DOHH2 (cell line): ENCODE results near the gene TMEM107.
A peak's percentile ranks its signal among the peaks of the same experiment; 100 is the strongest.

Source experiments
- H3F3A ChIP-seq: fragments of 200-600 bp; sonication (generic), shearing (Covaris generic); 2 replicates; pipeline ENCODE4 v1.6.0; 2016; ENCODE audit warnings: antibody characterized with exemption, mild to moderate bottlenecking; ENCODE audit not compliant: control insufficient read depth, insufficient read depth
- H3K27ac ChIP-seq: fragments of 200-600 bp; sonication (generic); 2 replicates; pipeline ENCODE4 v1.5.1; 2014; ENCODE audit warnings: low read depth, mild to moderate bottlenecking, low read length, moderate library complexity
- H3K27me3 ChIP-seq: fragments of 200-600 bp; sonication (generic); 2 replicates; pipeline ENCODE4 v1.6.1; 2014; ENCODE audit warnings: mild to moderate bottlenecking, low read length, mixed read lengths; ENCODE audit not compliant: control insufficient read depth
- H3K36me3 ChIP-seq: fragments of 200-600 bp; sonication (generic); 2 replicates; pipeline ENCODE4 v1.6.1; 2014; ENCODE audit warnings: mild to moderate bottlenecking, low read length, moderate library complexity, mixed read lengths; ENCODE audit not compliant: control insufficient read depth
- H3K4me1 ChIP-seq: fragments of 200-600 bp; sonication (generic); 2 replicates; pipeline ENCODE4 v1.6.1; 2014; ENCODE audit warnings: mild to moderate bottlenecking, low read length, mixed read lengths; ENCODE audit not compliant: control insufficient read depth
- H3K4me2 ChIP-seq: fragments of 200-600 bp; sonication (generic); 2 replicates; pipeline ENCODE4 v1.6.0; 2014; ENCODE audit warnings: mild to moderate bottlenecking, low read length, moderate library complexity
- H3K4me3 ChIP-seq: fragments of 200-600 bp; sonication (generic); 2 replicates; pipeline ENCODE4 v1.5.1; 2014; ENCODE audit warnings: mild to moderate bottlenecking, low read length, mixed read lengths
- H3K79me2 ChIP-seq: fragments of 200-600 bp; sonication (generic); 2 replicates; pipeline ENCODE4 v1.6.1; 2014; ENCODE audit warnings: mild to moderate bottlenecking, low read length, mixed read lengths; ENCODE audit not compliant: control insufficient read depth
- H3K9me2 ChIP-seq: fragments of 200-600 bp; sonication (generic); replicated peaks from 2 replicates; pipeline ENCODE4 v1.6.1; 2014; ENCODE audit warnings: mild to moderate bottlenecking, low read length, mixed read lengths; ENCODE audit not compliant: control insufficient read depth
- H3K9me3 ChIP-seq: fragments of 200-600 bp; sonication (generic); 2 replicates; pipeline ENCODE4 v1.6.1; 2014; ENCODE audit warnings: antibody characterized with exemption, low read length, mixed read lengths; ENCODE audit not compliant: control insufficient read depth, insufficient read depth
- H4K20me1 ChIP-seq: fragments of 200-600 bp; sonication (generic); 2 replicates; pipeline ENCODE4 v1.6.0; 2014; ENCODE audit warnings: low read depth, mild to moderate bottlenecking, antibody characterized with exemption, low read length, moderate library complexity; ENCODE audit not compliant: control insufficient read depth, insufficient read depth
- CTCF ChIP-seq: fragments of 200-600 bp; sonication (generic); IDR thresholded peaks from one replicate; pipeline ENCODE4 v1.5.1; 2014; ENCODE audit warnings: antibody characterized with exemption, mild to moderate bottlenecking, low read depth, low read length; ENCODE audit not compliant: poor library complexity, severe bottlenecking
- EZH2phosphoT487 ChIP-seq: fragments of 200-600 bp; sonication (generic); IDR thresholded peaks from 2 replicates; pipeline ENCODE4 v1.6.1; 2017; ENCODE audit warnings: borderline replicate concordance, mild to moderate bottlenecking, antibody characterized with exemption, low read length, moderate library complexity, mixed read lengths

The TMEM107 gene

GRCh38 chr17:8189711-8190477 lies 13.7 kb upstream of the TMEM107 start, which contains the start of gene BORCS6:
BORCS6 (minus strand) TSS chr17:8190180; CDS start chr17:8190140, 40 bp downstream.
- H3K4me2 ChIP-seq, result peak within 1 kb of the TSS; percentile 86
- no peaks in the 10 kb centered on the region for H3K9me3 ChIP-seq
- H3K27ac ChIP-seq, result peak within 1 kb of the TSS; percentile 72
- H3K9me2 ChIP-seq, result no peaks in the 10 kb centered on the region
- no peaks in the 10 kb centered on the region; the same call in 1 of the 2 replicates for H3K36me3 ChIP-seq
- H3K27me3 ChIP-seq, result no peaks in the 10 kb centered on the region
- peaks cover 26% of the 10 kb centered on the region for H3F3A ChIP-seq
- TF ChIP-seq EZH2phosphoT487 (no peak), CTCF (peak; percentile 39)
- H3K4me1 ChIP-seq, result peaks cover 46% of the 10 kb centered on the region
- H3K79me2 ChIP-seq, result peaks cover 21% of the 10 kb centered on the region
- H3K4me3 ChIP-seq, result peak within 1 kb of the TSS; percentile 95
- 0 out of 2 replicates have a peak, but pooled peaks cover 6% of the 10 kb centered on the region for H4K20me1 ChIP-seq

- peaks cover 26% of the 10 kb centered on the region for H3F3A ChIP-seq
- H3K79me2 ChIP-seq, result peaks cover 21% of the 10 kb centered on the region
- 0 out of 2 replicates have a peak, but pooled peaks cover 6% of the 10 kb centered on the region for H4K20me1 ChIP-seq
- no peaks in the 10 kb centered on the region for H3K27me3 ChIP-seq
- H3K4me3 ChIP-seq, result peak overlapping the region; percentile 95
- no peaks in the 10 kb centered on the region; the same call in 1 of the 2 replicates for H3K36me3 ChIP-seq
- H3K9me2 ChIP-seq, result no peaks in the 10 kb centered on the region
- TF ChIP-seq CTCF, result no peak
- no peak for TF ChIP-seq EZH2phosphoT487
- no peaks in the 10 kb centered on the region for H3K9me3 ChIP-seq
- peaks cover 46% of the 10 kb centered on the region for H3K4me1 ChIP-seq
- H3K4me2 ChIP-seq, result peak overlapping the region; percentile 86
- peak overlapping the region; percentile 72 for H3K27ac ChIP-seq
Measured at GRCh38 chr17:8189041-8189710, 13.0 kb upstream of the TMEM107 start.

- Histone ChIP-seq H3K4me2 (peak overlapping the region; percentile 86), H3K4me3 (peak overlapping the region; percentile 95)
Measured at GRCh38 chr17:8188263-8188839, 12.2 kb upstream of the TMEM107 start.

More at GRCh38 chr17:8188263-8188839, 12.2 kb upstream of the TMEM107 start:
- peaks cover 21% of the 10 kb centered on the region for H3K79me2 ChIP-seq
- peaks cover 26% of the 10 kb centered on the region for H3F3A ChIP-seq
- H3K36me3 ChIP-seq, result no peaks in the 10 kb centered on the region; the same call in 1 of the 2 replicates
- TF ChIP-seq CTCF, result no peak
- TF ChIP-seq EZH2phosphoT487, result no peak
- H3K4me1 ChIP-seq, result peaks cover 49% of the 10 kb centered on the region
- no peaks in the 10 kb centered on the region for H3K9me3 ChIP-seq
- H3K27ac ChIP-seq, result peak overlapping the region; percentile 84
- 0 out of 2 replicates have a peak, but pooled peaks cover 2% of the 10 kb centered on the region for H3K27me3 ChIP-seq
- H4K20me1 ChIP-seq, result 0 out of 2 replicates have a peak, but pooled peaks cover 6% of the 10 kb centered on the region
- no peaks in the 10 kb centered on the region for H3K9me2 ChIP-seq
